Body of pancreas (tissue), 4 donors: ENCODE data around the gene SKAP1. TPM values are rescaled to one million over a fixed set of nuclear protein-coding genes. Genes with fewer than 3 reads are reported as not detected.

Experiments
- ATAC-seq: fragments of 150-250 bp; one replicate; pipeline ENCODE4 v1.9.1; 2016
- DNase-seq, 4 donors: peaks; one replicate each; pipeline ENCODE4 v3.0.0-alpha.2; 2019
- H3K27ac ChIP-seq, 4 donors: fragments of 200-600 bp; sonication (generic); 1 replicate in 3 of 4; 2 replicates in 1 of 4; pipeline versions ENCODE4 v1.5.1 to v1.6.1; 2016 to 2019; ENCODE audit warnings: mild to moderate bottlenecking in 1 of 4, mixed read lengths in 1 of 4, moderate library complexity in 1 of 4
- H3K27me3 ChIP-seq, 2 donors: fragments of 200-600 bp; sonication (generic); one replicate each; pipeline ENCODE4 v1.6.0; 2016; ENCODE audit warnings: mild to moderate bottlenecking in 1 of 2
- H3K36me3 ChIP-seq, 2 donors: fragments of 200-600 bp; sonication (generic); replicated peaks in 1 of 2; 2 replicates each; pipeline ENCODE4 v1.5.1; 2016; ENCODE audit warnings: low read depth in 2 of 2; ENCODE audit not compliant: insufficient read depth in 1 of 2
- H3K4me1 ChIP-seq: fragments of 200-600 bp; sonication (generic); one replicate; pipeline ENCODE4 v1.6.0; 2016
- H3K4me3 ChIP-seq, 2 donors: fragments of 200-600 bp; sonication (generic); 1 replicate in 1 of 2; 2 replicates in 1 of 2; pipeline ENCODE4 v1.5.1; 2016 to 2019
- H3K9me3 ChIP-seq, 3 donors: fragments of 200-600 bp; sonication (generic); 1 replicate in 2 of 3; 2 replicates in 1 of 3; pipeline ENCODE4 v1.5.1; 2016
- CTCF ChIP-seq, 7 experiments: fragments of 450-650 bp in 4 of 7; fragments of 200-600 bp in 3 of 7; sonication (generic) in 3 of 7; IDR thresholded peaks; one replicate each; pipeline ENCODE4 v1.5.1; 2016 to 2019; ENCODE audit warnings: antibody characterized with exemption in 7 of 7
- POLR2A ChIP-seq, 3 donors: fragments of 450-650 bp; IDR thresholded peaks; one replicate each; pipeline ENCODE4 v1.6.1; 2016; ENCODE audit warnings: antibody characterized with exemption in 3 of 3, mild to moderate bottlenecking in 2 of 3
- WGBS, 2 donors: methylation state at CpG; one replicate each; pipeline ENCODE4 v1.1.5; 2017; 5-methylcytosine and 5-hydroxymethylcytosine counted together
- intact Hi-C: fragments of 100-400 bp; cut with DNase I; formaldehyde crosslinking; loops from one replicate; pipeline ENCODE4 v1.15.1; 2023
- total RNA-seq, 2 donors: library from RNA; depleted of rRNA; stranded (reverse); fragments of >200 nt; gene quantifications; one replicate each; pipeline ENCODE4 v1.1.0, GENCODE V29; 2016

Gene SKAP1
- total RNA-seq, 2 donors from 2014 or later = 0.78 to 4.0 TPM

- Histone ChIP-seq H3K4me3 (no peak overlapping the region), H3K27ac (no peak overlapping the region), H3K4me1 (peaks cover 11% of the 10 kb centered on the region), H3K27me3 (no peaks in the 10 kb centered on the region), H3K36me3 (no peaks in the 10 kb centered on the region), H3K9me3 (no peaks in the 10 kb centered on the region)
- 59 to 73% methylated on average over 4 of the region's 4 CpGs for WGBS, 2 donors
- ATAC-seq (no peak), DNase-seq (no peak)
- intact Hi-C loops = no loop called here
- TF ChIP-seq CTCF (IDR thresholded peaks at IDR 0.05) = no peak
- no peak for TF ChIP-seq POLR2A (IDR thresholded peaks at IDR 0.05)
These were observed 29.2 kb upstream of the SKAP1 start for GRCh38 chr17:48459070-48459844.

- Histone ChIP-seq H3K36me3 (no peaks in the 10 kb centered on the region), H3K4me3 (no peak overlapping the region), H3K9me3 (no peaks in the 10 kb centered on the region), H3K4me1 (peaks cover 11% of the 10 kb centered on the region), H3K27ac (no peak overlapping the region), H3K27me3 (no peaks in the 10 kb centered on the region)
- intact Hi-C loops = no loop called here
- TF ChIP-seq CTCF (IDR thresholded peaks at IDR 0.05) = peak; percentile 74 to 96 (median 85)
- TF ChIP-seq POLR2A (IDR thresholded peaks at IDR 0.05) = no peak
- peak; percentile 53 to 64 (median 61) for DNase-seq
- WGBS, 2 donors = 8 to 9% methylated on average over 20 to 22 of the region's 22 CpGs
- peak; percentile 88 for ATAC-seq
These were observed 27.2 kb upstream of the SKAP1 start for GRCh38 chr17:48457080-48457836.

GRCh38 chr17:48456589-48456988 is 26.6 kb upstream of the SKAP1 start:
- intact Hi-C loops = no loop called here
- no peak for DNase-seq
- 17 to 39% methylated on average over 5 of the region's 5 CpGs for WGBS, 2 donors

GRCh38 chr17:48455791-48456190 is 25.8 kb upstream of the SKAP1 start:
- Histone ChIP-seq H3K36me3 (no peaks in the 10 kb centered on the region), H3K4me3 (no peak overlapping the region), H3K4me1 (peaks cover 11% of the 10 kb centered on the region), H3K27ac (no peak overlapping the region), H3K9me3 (no peaks in the 10 kb centered on the region), H3K27me3 (no peaks in the 10 kb centered on the region)
- ATAC-seq (no peak), DNase-seq (no peak)
- intact Hi-C loops = no loop called here
- no peak for TF ChIP-seq CTCF (IDR thresholded peaks at IDR 0.05)
- TF ChIP-seq POLR2A (IDR thresholded peaks at IDR 0.05) = no peak

More at GRCh38 chr17:48456589-48456988, 26.6 kb upstream of the SKAP1 start:
- Histone ChIP-seq H3K27me3 (no peaks in the 10 kb centered on the region), H3K4me3 (no peak overlapping the region), H3K36me3 (no peaks in the 10 kb centered on the region), H3K9me3 (no peaks in the 10 kb centered on the region), H3K27ac (no peak overlapping the region), H3K4me1 (peaks cover 11% of the 10 kb centered on the region)
- TF ChIP-seq POLR2A (IDR thresholded peaks at IDR 0.05) (no peak), CTCF (IDR thresholded peaks at IDR 0.05) (no peak)
- no peak for ATAC-seq
